Measurements from ENCODE around the gene ERCC5.

ERCC5 gene

GRCh38 chr13:102845289-102845629 lies 573 bp upstream of the ERCC5 start:
- Histone ChIP-seq H3K9ac (peak overlapping the region; percentile 83), H2AFZ (ENCODE audit: low read depth) (peak overlapping the region; percentile 67), H3K27me3 (ENCODE audit: insufficient read depth, low read depth) (no peaks in the 10 kb centered on the region), H3K4me3 (IDR thresholded peaks at IDR 0.05; ENCODE audit: insufficient read depth, low read depth, low read length) (no peak overlapping the region), H3K36me3 (ENCODE audit: insufficient read depth) (no peaks in the 10 kb centered on the region), H3K79me2 (ENCODE audit: insufficient read depth, low read depth) (peaks cover 28% of the 10 kb centered on the region; the same call in 1 of the 2 replicates), H3K4me2 (peak overlapping the region; percentile 48), H3K4me1 (ENCODE audit: low read depth, poor library complexity, severe bottlenecking) (peaks cover 7% of the 10 kb centered on the region), H4K20me1 (ENCODE audit: insufficient read depth) (no peaks in the 10 kb centered on the region), H3K27ac (peak overlapping the region; percentile 90)
- TF ChIP-seq CTCF (conservative IDR thresholded peaks at IDR 0.05; ENCODE audit: low read depth, low read length): no peak

- H3K4me1 ChIP-seq (ENCODE audit: low read depth, poor library complexity, severe bottlenecking): peaks cover 7% of the 10 kb centered on the region
- H3K27me3 ChIP-seq (ENCODE audit: insufficient read depth, low read depth): no peaks in the 10 kb centered on the region
- no peaks in the 10 kb centered on the region for H3K36me3 ChIP-seq (ENCODE audit: insufficient read depth)
- no peaks in the 10 kb centered on the region for H4K20me1 ChIP-seq (ENCODE audit: insufficient read depth)
- H3K27ac ChIP-seq: peak overlapping the region; percentile 90
- peak overlapping the region; percentile 83 for H3K9ac ChIP-seq
- no peak overlapping the region for H3K4me3 ChIP-seq (IDR thresholded peaks at IDR 0.05; ENCODE audit: insufficient read depth, low read depth, low read length)
- H3K4me2 ChIP-seq: peak overlapping the region; percentile 71
- peak overlapping the region; percentile 67 for H2AFZ ChIP-seq (ENCODE audit: low read depth)
- H3K79me2 ChIP-seq (ENCODE audit: insufficient read depth, low read depth): peaks cover 28% of the 10 kb centered on the region; the same call in 1 of the 2 replicates
- no peak for TF ChIP-seq CTCF (conservative IDR thresholded peaks at IDR 0.05; ENCODE audit: low read depth, low read length)
These were observed 606 bp downstream of the ERCC5 start for GRCh38 chr13:102846261-102847015.

DNA sequence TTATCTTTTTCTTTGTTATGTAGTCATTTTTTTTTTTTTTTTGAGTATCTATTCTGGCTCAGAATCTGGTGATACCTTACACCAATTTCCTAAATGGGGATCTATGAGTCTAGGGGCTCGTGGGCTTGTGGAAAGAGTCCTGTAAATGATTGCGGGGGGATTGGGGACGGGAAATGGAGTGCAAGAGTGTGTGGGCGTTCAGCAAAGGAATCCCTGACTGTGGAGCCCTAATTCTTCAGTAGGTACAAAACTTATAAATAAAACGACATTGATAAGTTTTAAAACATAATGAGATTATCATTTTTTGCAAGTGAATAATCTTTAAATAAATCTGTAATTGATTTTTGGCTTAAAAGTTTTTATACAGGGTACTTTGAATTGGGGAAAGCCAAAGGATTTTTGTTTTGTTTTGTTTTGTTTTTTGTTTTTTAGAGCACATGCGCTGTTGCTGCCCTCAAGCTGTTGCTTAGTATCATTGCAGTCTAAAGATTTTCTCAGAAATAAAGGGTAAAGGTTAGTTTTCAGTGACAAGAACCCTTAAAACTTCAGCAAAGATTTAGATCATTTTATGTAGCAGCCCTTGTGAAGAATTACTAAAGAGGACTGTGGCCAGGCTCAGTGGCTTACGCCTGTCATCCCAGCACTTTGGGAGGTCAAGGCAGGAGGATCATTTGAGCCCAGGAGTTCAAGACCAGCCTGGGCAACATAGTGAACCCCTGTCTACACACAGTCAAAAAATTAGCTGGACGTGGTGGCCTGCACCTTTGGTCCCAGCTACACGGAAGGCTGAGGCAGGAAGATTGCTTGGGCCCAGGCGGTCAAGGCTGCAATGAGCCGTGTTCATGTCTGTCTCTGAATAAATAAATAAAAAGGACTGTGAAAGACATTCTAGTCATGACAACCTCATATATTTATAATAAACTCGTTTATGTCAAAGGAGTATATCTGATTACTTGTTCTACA lies 1.7 kb downstream of the ERCC5 start:
- H3K27ac ChIP-seq: peak overlapping the region; percentile 90
- peaks cover 7% of the 10 kb centered on the region for H3K4me1 ChIP-seq (ENCODE audit: low read depth, poor library complexity, severe bottlenecking)
- H3K79me2 ChIP-seq (ENCODE audit: insufficient read depth, low read depth): peaks cover 28% of the 10 kb centered on the region; the same call in 1 of the 2 replicates
- no peak overlapping the region for H3K4me3 ChIP-seq (IDR thresholded peaks at IDR 0.05; ENCODE audit: insufficient read depth, low read depth, low read length)
- peak overlapping the region; percentile 71 for H3K4me2 ChIP-seq
- H2AFZ ChIP-seq (ENCODE audit: low read depth): peak overlapping the region; percentile 67
- H4K20me1 ChIP-seq (ENCODE audit: insufficient read depth): no peaks in the 10 kb centered on the region
- H3K9ac ChIP-seq: peak overlapping the region; percentile 83; the same call in 1 of the 2 replicates
- H3K27me3 ChIP-seq (ENCODE audit: insufficient read depth, low read depth): no peaks in the 10 kb centered on the region
- no peaks in the 10 kb centered on the region for H3K36me3 ChIP-seq (ENCODE audit: insufficient read depth)
- TF ChIP-seq CTCF (conservative IDR thresholded peaks at IDR 0.05; ENCODE audit: low read depth, low read length): peak; percentile 53

DNA sequence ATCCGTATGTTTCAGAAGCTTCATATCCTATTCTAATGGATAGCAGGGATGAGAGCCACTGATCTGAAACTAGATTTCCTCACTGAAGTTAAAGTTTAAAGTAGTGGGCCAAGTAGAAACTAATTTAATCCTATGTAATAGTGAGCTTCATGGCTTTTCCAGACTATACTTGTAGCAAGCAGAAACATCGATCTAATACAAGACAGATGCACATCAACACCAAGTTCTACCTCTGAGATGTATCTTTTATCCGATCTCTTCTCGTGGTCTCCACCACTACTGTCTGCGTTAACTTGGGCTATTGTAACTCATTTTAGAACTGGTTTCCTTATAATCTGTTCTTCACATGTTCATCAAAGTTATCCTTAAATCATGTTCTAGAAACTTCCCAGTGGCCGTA lies 3.1 kb downstream of the ERCC5 start:
- no peak for TF ChIP-seq CTCF (conservative IDR thresholded peaks at IDR 0.05; ENCODE audit: low read depth, low read length)
- no peaks in the 10 kb centered on the region for H4K20me1 ChIP-seq (ENCODE audit: insufficient read depth)
- H3K4me1 ChIP-seq (ENCODE audit: low read depth, poor library complexity, severe bottlenecking): peaks cover 7% of the 10 kb centered on the region
- H3K27me3 ChIP-seq (ENCODE audit: insufficient read depth, low read depth): no peaks in the 10 kb centered on the region
- H3K4me2 ChIP-seq: no peak overlapping the region
- no peak overlapping the region for H2AFZ ChIP-seq (ENCODE audit: low read depth)
- no peak overlapping the region for H3K27ac ChIP-seq
- no peak overlapping the region for H3K9ac ChIP-seq
- H3K4me3 ChIP-seq (IDR thresholded peaks at IDR 0.05; ENCODE audit: insufficient read depth, low read depth, low read length): no peak overlapping the region
- no peaks in the 10 kb centered on the region for H3K36me3 ChIP-seq (ENCODE audit: insufficient read depth)
- H3K79me2 ChIP-seq (ENCODE audit: insufficient read depth, low read depth): peaks cover 28% of the 10 kb centered on the region; the same call in 1 of the 2 replicates

All from KMS-11 (cell line).